Keratinocyte (primary cell): Measurements from ENCODE around the gene ALKBH5.

ENCODE experiments used
- EZH2 ChIP-seq: IDR thresholded peaks from one replicate; pipeline ENCODE4 v1.6.1; 2012; ENCODE audit warnings: inconsistent platforms, mild to moderate bottlenecking, low read length, moderate library complexity
- TF ChIP-seq, protein P1 (sequence below), 3 experiments: IDR thresholded peaks in 1 of 3; conservative IDR thresholded peaks in 1 of 3; optimal IDR thresholded peaks in 1 of 3; 2 replicates in 2 of 3; 3 replicates in 1 of 3; pipeline versions ENCODE3 to v1.5.1; 2011; ENCODE audit warnings: low read length in 3 of 3, mild to moderate bottlenecking in 3 of 3, moderate library complexity in 2 of 3, control low read depth in 1 of 3, inconsistent platforms in 1 of 3; ENCODE audit not compliant: insufficient read depth in 2 of 3; ENCODE audit errors: extremely low read depth in 1 of 3

DNA sequence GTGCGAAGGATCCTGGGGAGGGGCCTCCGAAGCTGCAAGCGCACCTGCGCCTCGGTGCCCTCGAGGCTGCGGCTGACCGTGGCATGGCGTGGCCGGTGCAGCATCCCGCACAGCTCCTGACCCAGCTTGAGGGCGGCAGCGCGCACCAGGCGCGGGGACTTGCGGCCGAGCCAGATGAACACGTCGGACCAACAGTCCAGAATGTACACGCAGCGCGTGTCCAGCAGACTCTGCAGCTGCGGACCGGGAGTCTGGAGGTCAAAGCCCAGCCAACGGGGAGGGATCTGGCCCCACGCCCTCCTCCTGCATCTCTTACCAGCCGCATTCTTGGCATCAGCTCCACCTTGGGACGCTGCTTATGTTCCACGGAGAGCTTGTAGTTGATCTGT, 64.0 kb downstream of the ALKBH5 start:
- no peak for TF ChIP-seq EZH2
- TF ChIP-seq, protein P1, sequence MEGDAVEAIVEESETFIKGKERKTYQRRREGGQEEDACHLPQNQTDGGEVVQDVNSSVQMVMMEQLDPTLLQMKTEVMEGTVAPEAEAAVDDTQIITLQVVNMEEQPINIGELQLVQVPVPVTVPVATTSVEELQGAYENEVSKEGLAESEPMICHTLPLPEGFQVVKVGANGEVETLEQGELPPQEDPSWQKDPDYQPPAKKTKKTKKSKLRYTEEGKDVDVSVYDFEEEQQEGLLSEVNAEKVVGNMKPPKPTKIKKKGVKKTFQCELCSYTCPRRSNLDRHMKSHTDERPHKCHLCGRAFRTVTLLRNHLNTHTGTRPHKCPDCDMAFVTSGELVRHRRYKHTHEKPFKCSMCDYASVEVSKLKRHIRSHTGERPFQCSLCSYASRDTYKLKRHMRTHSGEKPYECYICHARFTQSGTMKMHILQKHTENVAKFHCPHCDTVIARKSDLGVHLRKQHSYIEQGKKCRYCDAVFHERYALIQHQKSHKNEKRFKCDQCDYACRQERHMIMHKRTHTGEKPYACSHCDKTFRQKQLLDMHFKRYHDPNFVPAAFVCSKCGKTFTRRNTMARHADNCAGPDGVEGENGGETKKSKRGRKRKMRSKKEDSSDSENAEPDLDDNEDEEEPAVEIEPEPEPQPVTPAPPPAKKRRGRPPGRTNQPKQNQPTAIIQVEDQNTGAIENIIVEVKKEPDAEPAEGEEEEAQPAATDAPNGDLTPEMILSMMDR (optimal IDR thresholded peaks at IDR 0.05 in 1 of 3, IDR thresholded peaks at IDR 0.05 in 1 of 3, conservative IDR thresholded peaks at IDR 0.05 in 1 of 3; ENCODE audit: extremely low read depth in 1 of 3, insufficient read depth in 2 of 3, low read length in 3 of 3), result no peak
